GM21526 (cell line): Measurements from ENCODE around the gene PRRX2.

ENCODE experiments used
- ATAC-seq: cut with Tn5 transposase; IDR thresholded peaks from one replicate; pipeline ENCODE4 v1.9.1; 2021; ENCODE audit warnings: moderate library complexity; ENCODE audit not compliant: unreplicated experiment, low FRiP score

The PRRX2 gene

GRCh38 chr9:129674229-129674628 lies 8.8 kb downstream of the PRRX2 start:
- ATAC-seq, result no peak

DNA sequence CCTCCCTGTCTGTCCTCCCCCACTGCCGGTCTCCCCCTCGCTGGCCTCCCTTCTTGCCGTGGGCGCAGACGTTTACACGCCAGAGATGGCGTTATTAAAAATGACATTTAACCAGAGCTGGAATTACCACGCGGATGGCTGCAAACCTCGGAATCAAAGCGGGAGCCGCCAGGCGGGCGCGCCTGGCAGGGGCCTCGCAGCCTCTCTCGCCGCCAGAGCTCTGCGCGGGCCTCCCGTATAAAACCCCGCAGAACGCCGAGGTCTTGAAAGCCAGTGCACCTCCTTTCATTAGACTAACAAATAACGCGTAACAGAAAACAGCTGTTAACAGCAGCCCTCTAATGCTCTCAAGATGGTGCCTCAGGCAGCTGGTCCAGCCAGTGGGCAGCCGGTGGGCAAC lies 10.2 kb downstream of the PRRX2 start:
- no peak for ATAC-seq

DNA sequence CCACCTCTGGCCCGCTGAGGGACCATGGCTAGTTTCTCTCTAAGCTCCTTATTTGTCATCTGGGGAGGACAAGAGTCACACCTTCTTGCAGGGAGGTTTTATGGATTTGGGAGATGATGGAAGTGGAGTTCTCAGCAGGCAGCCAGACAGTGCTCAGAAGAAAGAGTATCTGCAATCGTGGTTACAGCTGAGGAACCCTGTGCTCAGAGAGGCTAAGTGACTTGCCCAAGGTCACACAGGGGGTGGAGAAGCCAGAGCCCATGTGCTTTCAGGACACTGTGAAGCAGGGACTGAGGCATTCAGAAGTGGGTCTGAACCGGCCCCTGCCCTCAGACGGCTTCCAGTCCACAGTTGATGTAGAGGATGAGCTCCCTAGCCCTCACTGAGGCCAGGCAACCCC lies 10.8 kb downstream of the PRRX2 start:
- no peak for ATAC-seq

GRCh38 chr9:129676975-129677374 lies 11.5 kb downstream of the PRRX2 start:
- no peak for ATAC-seq

- ATAC-seq, result no peak
These were observed 12.0 kb downstream of the PRRX2 start for GRCh38 chr9:129677456-129677855.

- no peak for ATAC-seq
These were observed 13.4 kb downstream of the PRRX2 start for GRCh38 chr9:129678844-129679243.

DNA sequence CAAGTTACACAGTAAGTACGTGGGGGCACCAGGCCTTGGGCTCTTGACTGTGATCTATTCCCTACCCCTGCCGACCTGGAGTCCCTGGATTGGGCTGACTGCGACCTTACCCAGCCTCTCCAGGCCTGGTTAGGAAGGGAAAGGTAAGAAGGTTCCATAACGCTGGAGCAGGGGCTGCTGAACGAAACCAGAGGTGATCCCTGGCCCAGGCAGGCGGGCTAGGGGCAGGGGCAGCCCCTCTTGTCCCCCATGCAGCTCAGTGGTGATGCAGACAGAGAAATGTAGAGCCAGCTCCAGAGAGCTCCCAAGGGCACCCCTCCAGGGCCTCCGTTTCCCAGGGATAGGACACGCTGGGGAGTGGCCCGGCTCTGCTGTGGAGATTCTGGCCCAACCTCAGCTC lies 14.1 kb downstream of the PRRX2 start:
- ATAC-seq, result no peak

GRCh38 chr9:129681924-129682323 lies 16.5 kb downstream of the PRRX2 start:
- ATAC-seq, result no peak

GRCh38 chr9:129682381-129682780 lies 16.9 kb downstream of the PRRX2 start:
- ATAC-seq, result no peak

DNA sequence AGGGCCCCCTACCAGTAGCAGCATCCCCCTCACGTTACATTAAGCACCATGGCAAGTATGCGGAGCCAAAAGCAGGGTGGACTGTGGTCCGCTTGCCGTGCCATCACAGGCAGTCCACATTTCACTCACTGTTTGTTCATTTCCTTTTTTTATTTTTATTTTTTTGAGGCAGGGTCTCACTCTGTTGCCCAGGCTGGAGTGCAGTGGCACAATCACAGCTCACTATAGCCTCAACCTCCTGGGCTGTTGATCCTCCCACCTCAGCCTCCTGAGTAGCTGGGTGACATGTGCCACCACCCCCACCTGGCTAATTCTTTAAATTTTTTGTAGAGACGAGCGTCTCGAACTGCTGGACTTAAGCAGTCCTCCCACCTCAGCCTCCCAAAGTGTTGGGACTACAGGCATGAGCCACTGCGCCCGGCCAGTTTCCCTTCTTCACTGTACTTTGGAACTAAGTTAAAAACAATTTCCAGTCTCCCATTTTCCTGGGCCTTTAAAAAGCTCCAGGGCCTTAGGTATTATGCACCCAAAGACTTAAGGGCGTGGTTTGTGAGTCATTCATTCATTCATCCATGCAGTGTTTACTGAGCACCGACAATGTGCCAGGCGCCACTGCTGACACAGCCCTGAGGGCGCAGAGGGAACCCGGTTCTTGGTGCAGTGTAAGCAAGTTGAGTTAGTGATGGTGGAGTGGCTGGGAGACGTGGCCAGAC lies 19.9 kb downstream of the PRRX2 start:
- no peak for ATAC-seq

- ATAC-seq, result no peak
These were observed 20.4 kb downstream of the PRRX2 start for GRCh38 chr9:129685933-129686259.

DNA sequence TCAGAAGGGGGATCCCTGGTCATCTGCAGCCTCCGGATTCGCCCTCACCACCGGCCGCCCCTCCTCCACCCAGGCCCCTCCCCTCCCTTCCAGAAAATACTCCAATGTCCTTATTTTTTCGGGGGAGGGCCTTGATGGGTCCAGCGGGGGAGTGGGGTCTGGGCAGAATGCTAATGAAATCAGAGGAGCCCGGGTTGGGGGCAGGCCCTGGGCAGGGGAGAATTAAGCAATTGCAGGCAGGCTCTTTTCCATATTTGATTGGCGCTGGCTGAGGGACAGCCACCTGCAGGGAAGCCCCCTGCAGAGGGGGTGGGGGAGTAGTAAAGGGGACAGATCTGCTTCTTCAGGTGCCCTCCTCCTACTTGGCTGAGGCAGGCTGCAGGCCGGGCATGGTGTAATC lies 21.3 kb downstream of the PRRX2 start:
- no peak for ATAC-seq

DNA sequence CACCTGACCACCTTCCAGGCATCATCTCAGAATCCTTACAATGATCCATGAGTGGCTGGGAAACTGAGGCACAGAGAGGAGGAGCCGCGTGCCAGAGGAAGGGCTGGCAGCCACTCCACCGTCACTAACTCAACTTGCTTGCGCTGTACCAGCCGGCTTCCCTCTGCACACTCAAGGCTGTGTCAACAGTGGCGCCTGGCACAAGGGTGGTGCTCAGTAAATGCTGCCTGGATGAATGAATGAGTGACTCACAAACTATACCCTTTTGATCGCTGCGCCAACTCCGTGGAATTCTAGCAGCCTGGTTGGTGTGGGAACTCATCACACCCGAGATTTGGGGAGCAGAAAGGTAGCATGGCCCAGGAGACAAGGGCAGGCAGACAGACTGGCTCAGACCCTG lies 21.9 kb downstream of the PRRX2 start:
- ATAC-seq, result no peak

DNA sequence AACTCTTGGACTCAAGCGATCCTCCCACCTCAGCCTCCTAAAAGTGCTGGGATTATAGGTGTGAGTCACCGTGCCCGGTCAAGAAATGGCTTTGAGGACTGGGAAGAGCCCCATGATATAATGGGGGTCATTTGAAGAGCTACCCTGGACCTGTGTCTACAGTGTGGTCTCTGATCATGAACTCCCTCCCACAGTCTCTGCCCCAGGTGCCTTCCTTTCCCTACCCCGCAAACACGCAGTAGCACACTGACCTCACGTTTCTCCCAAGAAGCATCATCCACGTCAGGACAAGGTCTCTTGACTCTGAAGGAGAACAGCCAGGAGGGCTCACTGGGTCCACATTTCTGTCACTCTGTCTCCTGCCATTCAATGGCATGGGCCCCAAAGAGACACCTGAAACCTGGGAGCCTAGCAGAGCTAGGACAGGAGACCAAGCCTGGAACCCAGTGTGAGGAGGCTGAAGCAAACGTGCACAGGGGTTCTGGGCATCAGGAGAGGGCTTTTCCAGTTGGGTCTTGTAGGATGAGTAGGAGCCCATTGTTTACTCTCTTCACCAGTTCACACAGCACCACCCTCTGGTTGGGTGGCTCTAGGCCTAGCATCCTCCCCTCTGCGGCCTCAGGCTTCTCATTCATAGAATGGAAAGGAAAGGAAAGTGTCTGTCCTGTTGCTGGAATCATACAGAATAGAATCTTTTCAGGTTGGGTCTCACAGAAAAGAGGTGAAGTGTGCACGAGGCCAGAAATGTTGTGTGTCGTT lies 23.0 kb downstream of the PRRX2 start:
- no peak for ATAC-seq

GRCh38 chr9:129692534-129692933 lies 27.1 kb downstream of the PRRX2 start:
- no peak for ATAC-seq

DNA sequence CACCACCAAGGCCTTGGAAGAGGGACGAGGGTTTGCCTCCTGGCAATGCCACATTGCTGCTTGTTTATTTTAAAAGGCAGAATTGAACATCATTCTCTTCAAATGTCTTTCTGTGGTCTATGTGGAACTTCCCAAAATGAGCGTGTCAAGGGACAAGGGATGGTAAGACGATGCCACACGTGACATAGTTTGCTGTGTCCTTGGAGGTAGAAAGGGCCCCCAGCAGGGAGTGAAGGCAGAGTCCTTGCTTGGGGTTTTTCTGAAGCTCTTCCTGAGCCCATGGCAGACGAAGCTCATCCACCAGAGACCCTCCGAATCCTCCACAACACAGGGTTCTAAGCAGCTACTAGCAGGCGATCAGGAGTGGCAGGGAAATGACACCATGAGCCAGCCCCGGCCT lies 28.3 kb downstream of the PRRX2 start:
- ATAC-seq, result no peak

DNA sequence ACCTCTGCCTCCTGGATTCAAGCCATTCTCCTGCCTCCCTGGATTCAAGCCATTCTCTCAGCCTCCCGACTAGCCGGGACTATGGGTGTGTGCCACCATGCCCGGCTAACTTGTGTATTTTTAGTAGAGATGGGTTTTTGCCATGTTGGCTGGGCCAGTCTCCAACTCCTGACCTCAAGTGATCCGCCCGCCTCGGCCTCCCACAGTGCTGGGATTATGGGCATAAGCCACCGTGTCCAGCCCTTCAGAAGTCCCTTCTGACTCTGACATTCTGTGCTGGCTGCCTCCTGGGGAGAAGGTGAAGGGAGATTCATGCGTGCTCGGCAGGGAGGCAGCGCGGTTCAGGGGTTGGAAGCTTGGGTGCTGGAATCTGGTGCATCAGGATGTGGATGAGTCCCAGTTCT lies 28.8 kb downstream of the PRRX2 start:
- no peak for ATAC-seq

- no peak for ATAC-seq
These were observed 30.4 kb downstream of the PRRX2 start for GRCh38 chr9:129695870-129696269.

GRCh38 chr9:129696944-129697655 lies 31.7 kb downstream of the PRRX2 start:
- no peak for ATAC-seq

DNA sequence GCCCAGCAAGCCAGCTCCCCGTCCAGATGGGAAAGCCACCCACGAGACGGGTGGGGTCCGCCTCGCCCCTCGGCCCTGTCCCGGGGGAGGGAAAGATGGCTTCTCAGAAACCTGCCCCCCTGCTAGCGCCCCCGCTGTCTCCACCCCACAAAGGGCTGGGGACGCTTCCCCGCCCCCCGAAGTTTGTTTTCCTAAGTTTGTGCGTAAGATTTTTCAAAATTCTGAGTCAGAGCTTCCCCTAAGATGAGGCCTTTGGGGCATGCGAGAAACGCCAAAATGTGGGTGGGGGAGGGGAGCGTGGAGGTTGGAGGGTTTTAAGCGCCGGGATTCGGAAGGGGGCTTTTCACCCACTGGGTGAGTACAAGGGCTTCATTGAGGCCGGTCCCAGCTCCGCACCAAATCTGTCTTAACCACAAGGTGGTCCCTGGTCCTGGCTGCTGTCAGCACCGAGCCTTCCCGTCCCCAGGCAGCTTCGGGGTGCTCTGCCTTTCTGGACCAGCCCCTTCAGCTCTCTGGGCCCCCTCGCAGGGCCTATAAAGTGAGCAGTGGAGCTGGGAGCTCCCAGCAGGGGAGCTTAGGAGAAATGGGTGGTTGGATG lies 32.3 kb downstream of the PRRX2 start:
- no peak for ATAC-seq

DNA sequence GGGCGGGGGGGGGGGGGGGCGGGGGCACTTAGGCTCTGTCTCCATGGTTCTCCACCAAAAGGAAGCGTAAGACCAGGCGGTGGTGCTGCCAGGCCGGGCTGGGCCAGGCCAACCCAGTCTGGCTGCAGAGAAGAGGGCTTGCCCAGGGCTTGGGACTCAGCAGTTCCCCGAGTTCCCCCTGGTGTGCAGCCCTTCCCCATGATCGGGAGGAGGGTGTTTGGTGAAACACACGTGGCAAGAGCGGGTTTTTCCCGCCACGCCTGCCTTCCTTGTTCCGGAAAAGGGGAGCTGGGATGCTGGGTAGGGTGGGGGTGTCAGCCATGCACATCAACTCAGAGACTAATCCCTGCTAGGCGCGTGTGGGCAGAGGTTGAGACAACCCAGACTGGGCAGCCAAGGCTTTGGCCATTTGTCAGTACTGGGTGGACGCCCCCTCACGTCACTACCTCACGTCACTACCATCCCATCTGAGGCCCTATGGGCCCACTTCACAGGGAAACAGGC lies 32.9 kb downstream of the PRRX2 start:
- no peak for ATAC-seq
